HG02885 (cell line): ENCODE results near the gene SPTBN4.
A peak's percentile ranks its signal among the peaks of the same experiment; 100 is the strongest.
"Not testable (repeated sequence)": the region's sequence is repeated elsewhere in the genome, so short reads cannot be mapped to it uniquely, and the experiment has no call there.

Experiments
- ATAC-seq: cut with Tn5 transposase; IDR thresholded peaks from one replicate; pipeline ENCODE4 v1.9.1; 2021; ENCODE audit warnings: mild to moderate bottlenecking; ENCODE audit not compliant: unreplicated experiment, poor library complexity

Gene SPTBN4

DNA sequence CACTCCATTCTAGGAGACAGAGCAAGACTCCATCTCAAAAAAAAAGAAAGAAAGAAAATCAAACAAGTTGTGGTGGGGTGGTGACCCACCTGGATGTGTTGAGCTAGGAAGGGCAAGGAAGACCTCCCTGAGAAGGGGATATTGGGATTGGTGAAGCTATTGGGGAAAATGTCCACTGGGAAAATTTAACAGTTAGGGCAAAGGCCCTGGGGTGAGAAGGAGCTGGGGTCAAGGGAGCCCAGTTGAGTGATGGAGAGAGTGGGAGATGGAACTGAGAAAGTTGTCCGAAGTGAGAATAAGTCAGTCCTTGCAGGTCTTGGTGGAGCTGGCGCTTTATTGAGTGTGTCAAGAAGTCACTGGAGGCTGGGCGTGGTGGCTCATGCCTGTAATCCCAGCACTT, 28.5 kb upstream of the SPTBN4 start:
- ATAC-seq = no peak

DNA sequence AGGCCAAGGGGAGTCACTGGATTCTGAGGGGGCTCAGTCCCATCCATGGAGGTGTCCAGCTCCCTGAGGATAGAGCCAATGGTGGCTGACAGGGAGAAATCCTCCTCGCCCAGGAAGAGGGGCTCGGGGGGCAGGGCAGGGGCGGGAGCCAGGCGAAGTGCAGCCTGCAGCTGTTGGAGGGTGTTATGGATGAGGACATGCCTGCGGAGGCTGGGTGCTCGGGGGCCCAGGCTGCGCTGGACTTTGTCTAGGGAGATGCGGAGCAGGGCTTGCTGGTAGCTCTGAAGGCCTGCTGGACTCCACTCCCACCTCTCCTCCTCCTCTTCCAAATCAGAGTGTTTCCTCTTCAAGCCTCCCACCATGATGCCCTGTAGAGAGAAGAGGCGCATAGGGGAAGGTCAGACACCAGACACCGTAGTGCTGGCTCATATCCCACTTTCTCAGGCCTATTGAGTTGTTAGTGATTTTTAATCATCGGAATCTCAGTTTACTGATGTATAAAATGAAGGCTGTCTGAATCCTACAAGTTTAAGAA, 25.0 kb upstream of the SPTBN4 start:
- ATAC-seq = no peak

DNA sequence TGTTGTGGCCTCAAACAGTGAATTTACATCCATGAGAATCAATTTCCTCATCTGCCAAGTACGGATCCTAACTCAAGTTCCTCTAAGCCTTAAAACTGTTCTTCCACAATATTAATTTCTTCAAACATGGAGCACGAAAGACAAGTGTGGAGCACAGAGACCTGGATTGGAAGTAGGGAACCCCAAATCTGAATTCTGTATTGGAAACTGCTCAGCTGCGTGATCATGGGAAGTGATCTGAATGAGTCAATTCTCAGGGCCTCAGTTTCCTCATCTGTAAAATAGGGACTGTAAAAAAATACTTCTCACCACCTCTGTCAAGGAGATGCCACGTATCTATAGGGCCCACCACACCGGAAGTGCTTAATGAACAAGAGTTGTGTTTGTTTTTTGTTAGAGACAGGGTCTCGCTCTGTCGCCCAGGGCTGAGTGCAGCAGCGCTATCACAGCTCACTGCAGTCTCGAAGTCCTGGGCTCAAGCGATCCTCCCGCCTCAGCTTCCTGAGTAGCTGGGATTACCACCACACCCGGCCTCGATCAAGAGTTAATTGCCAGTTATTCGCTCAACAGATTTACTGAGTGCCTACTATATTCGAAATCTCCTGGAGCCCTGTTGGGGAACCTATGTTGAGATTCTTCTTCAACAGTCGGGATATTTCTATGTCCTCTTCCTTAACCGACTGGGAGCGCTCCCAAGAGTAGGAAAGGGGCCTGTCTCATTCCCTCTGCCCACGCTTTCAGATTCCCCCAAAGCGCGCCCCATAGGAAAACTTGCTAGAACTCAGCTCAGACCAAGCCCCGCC, 24.3 kb upstream of the SPTBN4 start:
- no peak for ATAC-seq

DNA sequence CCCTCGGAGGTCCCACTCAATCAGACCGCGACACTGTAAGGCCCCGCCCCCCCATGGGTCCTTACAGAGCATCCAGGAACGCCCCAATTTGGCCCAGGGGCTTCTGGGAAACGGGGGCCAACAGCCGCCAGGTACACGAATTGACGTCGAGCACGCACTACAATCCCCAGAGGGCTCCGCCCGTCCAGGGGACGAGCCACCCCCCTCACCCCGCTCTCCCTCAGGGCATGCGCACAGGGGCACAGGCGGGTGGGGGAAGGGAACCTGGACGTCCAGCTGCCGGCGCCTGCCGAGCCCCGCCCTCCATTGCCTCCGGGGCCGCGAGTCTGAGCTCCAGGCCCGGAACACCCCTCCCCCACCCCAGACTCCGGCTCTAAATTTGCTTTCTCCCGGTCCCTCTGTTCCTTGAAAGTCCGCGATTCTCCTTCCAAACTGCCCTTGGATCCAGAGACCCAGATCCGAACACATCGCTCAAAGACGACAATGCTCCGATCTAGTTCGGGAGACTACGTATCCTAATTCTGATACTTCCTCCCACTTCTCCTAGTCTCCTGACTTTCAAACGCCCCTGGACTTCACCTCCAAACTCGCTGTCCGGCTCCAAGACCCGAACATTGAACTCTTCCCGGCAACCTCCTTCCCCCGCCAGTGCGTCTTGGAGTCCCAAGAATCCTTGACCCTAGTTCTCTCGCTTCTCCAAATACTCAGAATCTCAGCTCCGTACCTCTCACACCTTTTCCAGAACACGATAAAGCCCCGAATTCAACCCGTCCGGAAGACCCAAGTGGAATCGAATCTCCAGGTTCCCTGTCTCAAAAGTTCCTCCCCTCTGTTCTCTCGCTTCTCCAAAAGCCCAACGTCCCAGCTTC, 23.4 kb upstream of the SPTBN4 start:
- peak; percentile 70 for ATAC-seq

DNA sequence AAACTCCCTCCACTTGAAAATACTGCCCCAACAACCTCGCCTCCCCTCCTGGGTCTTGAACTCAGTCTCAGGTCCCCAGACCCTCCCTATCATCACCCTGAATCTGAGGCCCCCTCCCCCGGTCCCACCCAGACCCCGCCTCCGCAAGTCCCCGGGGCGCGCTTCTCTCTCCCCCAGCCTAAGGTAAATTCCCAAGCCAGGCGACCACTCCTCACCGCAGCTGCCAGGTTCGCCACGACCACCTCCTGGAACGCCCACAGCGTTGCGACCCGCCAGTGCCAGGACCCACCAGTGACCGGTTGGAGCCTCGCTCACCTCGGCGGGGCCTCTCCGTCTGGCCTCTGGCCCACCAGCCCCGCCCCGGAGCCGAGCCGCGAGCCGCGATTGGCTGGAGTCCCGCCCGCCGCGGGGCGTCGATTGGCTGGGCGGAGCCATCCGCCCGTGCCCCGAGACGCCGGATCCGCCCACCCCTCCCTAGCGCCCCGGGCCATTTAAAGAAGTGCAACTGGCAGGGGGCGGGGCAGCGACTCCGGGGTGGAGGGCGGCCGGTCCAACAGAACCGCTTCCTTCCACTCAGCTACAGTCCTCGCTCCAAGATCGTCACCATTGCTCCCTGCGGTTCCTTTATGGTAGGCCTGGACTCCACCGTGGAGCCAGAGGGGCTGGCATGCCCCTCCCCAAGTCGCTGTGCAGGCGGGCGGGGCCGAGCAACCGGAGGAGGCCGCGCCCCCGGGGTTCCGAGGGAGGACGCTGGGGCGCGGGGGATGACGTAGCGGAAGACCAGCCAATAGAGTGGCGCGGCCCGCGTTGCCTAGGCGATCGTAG, 22.6 kb upstream of the SPTBN4 start, which contains the start of gene SERTAD3:
Gene SERTAD3, minus strand, starts transcription at position 336 of the 825 bp plus-strand sequence. CDS start 2,255 bp downstream, outside the sequence.
- ATAC-seq = peak; percentile 74

DNA sequence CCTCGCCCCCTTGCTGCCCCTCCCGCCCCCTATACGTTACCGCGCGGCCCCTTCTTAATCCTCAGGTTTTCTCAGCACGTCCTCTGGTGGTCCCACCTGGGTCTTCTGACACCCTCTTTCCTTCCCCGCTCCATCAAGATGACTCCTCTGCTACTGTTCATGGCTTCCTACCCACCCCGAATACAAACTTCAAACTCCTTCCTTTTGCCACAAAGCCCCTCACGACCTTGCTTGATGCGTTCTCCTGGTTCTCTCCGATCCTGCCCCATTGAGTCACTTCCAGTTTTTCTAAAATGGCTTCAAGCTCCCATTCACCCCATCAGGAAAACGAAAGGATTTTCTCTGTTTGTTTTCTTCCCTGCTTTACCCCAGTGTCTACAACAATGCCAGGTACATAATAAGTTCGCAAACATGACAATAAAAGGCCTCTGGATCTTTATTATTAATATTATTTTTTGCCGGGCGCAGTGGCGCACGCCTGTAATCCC, 21.9 kb upstream of the SPTBN4 start:
- no peak for ATAC-seq

DNA sequence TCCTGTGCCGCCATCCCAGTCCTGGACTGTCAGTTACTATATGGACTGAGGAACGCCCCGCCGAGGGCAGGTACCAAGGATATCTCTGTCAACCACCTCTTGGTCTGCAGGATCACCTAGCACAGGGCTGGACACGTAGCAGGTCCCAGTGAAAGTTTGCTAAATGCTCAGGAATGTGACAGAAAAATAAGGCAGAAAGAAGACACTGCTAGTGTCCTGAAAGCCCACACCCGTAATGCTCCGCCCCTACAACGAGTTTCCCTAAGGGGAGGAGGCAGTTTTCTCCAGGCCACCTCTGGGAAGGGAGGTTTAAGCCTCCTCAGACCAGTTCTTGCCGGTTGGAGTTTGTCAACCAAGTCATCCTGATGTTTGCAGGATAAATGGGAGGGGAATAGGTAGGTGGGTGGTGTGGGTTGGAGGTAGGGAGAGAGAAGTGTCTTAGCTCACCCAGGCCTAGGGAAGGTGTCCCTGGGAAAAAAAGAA, 21.0 kb upstream of the SPTBN4 start:
- no peak for ATAC-seq

DNA sequence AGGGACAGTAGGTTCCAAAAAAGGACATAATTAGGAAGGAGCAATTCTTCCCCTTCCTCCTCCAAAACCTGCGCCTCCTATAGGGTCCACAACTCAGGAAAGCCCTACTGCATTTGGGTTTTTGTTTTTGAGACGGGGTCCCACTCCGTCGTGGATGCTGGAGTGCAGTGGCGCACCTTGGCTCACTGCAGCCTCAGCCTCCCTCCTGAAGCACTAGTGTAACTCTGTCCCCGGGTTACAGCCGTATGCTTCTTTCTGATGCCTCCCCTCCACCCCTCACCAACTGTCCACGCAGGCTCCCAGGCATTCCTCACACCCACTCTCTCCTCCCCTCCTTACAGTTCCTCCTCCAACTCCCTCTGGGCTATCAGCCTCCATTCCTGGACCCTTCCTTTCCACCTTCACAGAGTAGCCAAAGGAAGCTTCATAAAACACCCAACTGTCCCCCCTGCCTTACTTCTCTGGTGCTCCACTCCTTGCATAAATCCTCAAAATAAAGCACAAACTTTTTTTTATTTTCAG, 20.5 kb upstream of the SPTBN4 start:
- no peak for ATAC-seq

DNA sequence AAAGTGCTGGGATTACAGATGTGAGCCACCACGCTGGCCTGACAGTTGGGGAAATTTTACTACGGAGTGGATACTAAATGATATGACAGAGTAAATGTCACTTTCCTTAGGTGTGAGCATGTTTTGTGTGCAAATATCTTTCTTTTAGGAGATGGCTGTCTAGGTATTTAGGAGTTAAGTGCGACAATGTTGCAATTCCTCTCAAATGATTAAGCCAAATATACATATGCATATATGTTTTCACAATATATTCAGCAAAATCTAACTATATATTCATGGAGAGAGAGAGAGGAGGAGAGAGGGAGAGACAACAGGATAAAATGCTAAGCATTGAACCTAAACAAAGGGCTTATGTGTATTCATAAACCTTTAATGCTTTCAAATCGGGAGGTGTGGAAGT, 17.3 kb upstream of the SPTBN4 start:
- ATAC-seq = no peak

DNA sequence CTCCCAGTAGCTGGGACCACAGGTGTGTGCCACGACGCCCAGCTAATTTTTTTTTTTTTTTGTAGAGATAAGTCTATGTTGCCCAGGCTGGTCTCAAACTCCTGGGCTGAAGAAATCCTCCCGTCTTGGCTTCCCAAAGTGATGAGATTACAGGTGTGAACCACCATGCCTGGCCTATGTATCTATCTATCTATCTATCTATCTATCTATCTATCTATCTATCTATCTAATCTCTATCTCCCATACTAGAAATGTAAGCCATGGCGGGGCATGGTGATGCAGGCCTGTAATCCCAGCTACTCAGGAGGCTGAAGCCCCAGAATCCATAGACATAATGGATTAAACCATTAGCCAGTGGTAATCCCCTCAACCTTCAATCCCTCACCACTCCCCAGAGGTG, 16.1 kb upstream of the SPTBN4 start:
- no peak for ATAC-seq

DNA sequence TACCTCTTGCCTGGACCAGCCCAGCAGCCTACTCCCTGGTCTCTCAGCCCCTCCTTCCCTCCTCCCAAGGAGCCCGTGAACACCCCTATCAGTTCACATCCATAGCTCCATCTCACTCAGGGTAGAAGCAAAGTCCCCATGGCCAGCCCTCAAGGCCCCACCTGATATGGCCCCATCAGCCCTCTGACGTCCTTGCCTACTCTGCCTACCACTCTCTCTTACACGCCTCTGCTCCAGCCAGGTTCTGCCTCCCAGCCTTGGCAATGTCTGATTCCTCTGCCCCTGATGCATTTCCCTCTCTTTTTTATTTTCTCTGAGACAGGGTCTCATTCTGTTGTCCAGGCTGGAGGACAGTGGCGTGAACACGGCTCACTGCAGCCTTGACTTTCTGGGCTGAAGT, 14.8 kb upstream of the SPTBN4 start:
- ATAC-seq = no peak

DNA sequence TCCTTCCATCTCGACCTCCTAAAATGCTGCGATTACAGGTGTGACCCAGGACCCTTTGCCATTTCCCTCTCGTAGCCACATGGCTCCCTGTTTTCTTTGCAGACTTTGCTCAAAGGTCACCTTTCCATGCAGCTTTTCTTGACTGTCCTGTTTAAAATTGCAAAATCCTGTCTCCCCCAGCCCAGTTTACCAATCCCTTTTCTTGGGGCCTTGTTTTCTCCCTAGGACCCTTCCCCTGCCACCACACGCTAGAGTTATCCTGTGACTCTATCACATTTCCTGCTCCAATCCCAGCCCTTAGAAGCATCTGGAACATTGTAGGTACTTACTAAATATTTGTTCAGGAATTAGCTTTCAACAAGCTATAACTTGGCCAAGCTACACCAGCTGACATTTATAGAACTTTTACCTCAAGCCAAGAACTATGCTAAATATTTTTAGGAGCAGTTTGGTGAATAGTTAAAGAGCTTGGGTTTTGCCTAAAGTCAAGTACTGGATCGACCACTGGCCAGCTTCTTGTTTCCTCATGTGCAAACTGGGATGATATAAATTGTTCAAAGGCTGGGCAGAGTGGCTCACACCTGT, 13.6 kb upstream of the SPTBN4 start:
- ATAC-seq = no peak

DNA sequence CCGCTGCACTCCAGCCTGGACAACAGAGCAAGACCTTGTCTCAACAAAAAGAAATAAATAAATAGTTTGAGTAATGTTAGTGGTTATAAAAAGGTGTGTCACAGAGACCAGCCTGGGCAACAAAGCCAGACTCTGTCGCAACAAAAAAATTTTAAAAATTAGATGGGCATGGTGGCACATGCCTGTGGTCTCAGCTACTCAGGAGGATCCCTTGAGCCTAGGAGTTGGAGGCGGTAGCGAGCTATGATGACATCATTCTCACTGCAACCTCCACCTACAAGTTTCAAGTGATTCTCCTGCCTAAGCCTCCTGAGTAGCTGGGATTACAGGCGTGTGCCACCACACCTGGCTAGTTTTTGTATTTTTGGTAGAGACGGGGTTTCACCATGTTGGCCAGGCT, 12.9 kb upstream of the SPTBN4 start:
- ATAC-seq = not testable (repeated sequence)

DNA sequence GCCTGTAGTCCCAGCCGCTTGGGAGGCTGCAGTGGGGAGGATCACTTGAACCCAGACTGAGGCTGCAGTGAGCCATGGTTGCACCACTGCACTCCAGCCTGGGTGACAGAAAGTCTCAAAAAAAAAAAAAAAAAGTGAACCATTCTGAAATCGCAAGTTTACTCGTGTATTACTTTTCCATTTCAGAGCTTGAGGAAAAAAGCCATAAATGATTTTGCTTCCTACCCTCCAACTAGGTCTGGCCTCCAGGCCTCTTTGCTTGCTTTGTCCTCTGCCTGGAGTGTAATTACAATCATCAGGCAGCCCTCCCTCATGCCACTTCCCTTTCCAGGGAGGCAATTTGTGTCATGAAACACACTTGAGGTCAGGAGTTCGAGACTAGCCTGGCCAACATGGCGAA, 9.8 kb upstream of the SPTBN4 start:
- no peak for ATAC-seq

DNA sequence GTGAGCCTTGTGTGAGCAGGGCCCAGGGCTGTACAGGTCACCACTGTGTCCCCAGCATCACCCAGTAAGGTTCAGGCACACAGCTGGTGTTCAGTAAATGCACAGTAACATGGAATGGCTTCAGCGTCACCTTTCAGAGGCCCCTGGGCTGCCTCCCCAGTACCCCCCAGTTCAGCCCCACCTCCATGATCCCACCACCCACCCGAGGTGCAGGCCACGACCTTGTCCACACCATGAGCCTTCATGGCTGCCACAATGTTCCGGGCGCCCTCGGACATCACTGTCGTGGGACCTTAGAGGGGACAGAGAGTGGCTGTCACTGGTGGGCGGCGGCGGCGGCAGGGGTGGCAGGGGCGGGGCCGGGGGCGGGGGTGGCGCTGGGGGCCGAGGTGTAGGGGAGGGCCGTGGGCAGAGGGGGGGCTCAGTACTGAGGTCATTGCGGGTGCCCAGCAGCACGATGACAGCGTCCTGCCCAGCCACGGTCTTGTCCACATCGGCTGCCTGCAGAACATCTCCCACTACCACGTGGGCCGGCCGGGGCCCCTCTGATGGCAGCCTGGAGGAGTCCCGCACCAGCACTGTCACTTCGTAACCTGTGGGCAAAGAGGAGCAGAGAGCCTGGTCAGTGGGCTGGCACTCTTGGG, 8.7 kb upstream of the SPTBN4 start:
- no peak for ATAC-seq

DNA sequence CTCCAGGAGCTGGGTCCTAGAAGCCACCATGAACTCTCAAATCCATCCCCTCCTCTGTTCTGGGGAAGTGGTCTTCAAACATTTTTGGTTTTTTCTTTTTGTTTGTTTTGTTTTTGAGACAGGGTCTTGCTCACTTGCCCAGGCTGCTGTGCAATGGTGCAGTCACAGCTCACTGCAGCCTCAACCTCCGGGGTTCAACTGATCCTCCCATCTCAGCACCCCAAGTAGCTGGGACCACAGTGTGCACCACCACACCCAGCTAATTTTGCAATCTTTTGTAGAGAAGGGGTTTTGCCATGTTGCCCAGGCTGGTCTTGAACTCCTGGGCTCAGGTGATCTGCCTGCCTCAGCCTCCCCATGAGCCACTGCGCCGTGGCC, 8.2 kb upstream of the SPTBN4 start:
- ATAC-seq = no peak

DNA sequence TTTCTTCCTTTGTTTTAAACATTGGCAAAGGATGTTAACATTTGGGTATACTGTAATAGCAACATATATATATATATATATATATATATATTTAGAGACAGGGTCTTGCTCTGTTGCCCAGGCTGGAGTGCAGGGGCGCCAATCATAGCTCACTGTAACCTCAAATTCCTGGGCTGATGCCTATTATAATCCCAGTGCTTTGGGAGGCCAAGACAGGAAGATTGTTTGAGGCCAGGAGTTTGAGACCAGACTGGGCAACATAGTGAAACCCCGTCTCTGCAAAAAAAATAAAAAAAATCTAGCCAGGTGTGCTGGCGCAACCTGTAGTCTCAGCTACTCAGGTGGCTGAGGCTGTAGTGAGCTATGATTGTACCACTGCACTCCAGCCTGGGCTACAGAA, 6.6 kb upstream of the SPTBN4 start:
- no peak for ATAC-seq

DNA sequence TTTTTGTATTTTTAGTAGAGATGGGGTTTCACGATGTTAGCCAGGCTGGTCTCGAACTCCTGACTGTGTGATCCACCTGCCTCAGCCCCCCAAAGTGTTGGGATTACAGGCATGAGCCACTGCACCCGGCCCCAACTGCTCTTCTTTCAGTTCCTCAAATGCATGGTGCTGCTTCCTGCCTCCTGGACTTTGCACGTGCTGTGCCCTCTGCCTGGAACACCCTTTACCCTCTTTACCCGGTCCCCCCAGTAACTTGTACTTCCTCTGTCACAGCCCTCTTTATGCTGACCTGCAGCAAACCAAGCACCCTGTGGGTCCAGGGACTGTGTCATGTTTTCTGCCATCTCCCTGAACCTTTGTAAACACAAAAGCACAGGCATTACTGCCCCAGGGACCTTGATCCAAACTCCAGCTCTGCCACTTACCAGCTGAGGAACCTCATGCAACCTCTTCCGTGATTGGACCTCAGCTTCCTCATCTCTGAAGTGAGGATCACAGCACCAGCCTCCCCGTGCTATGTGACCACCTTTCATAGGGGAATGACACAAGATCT, 5.1 kb upstream of the SPTBN4 start:
- ATAC-seq = no peak

DNA sequence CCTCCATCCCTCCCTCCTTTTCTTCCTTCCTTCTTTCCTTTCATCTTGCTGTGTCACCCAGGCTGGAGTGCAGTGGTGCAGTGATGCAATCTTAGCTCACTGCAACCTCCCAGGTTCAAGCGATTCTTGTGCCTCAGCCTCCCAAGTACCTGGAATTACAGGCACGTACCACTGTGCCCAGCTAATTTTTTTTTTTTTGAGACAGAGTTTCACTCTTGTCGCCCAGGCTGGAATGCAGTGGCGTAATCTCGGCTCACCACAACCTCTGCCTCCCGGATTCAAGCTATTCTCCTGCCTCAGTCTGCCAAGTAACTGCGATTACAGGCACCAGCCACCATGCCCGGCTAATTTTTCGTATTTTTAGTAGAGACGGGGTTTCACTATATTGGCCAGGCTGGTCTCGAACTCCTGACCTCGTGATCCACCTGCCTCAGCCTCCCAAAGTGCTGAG, 3.2 kb upstream of the SPTBN4 start:
- ATAC-seq = not testable (repeated sequence)
